Measurements from ENCODE around the gene GTPBP2.
A peak's percentile ranks its signal among the peaks of the same experiment; 100 is the strongest.

The GTPBP2 gene

GRCh38 chr6:43627008-43627825 is 1.8 kb downstream of the GTPBP2 start:
- H3K9me3 Mint-ChIP-seq = no peaks in the 10 kb centered on the region
- DNase-seq (ENCODE audit: low spot score in 2 of 2) (no peak), ATAC-seq (replicated peaks; ENCODE audit: extremely low read depth, poor library complexity, severe bottlenecking) (no peak)
- H3K36me3 Mint-ChIP-seq (ENCODE audit: insufficient read depth) = peaks cover 21% of the 10 kb centered on the region
- H3K4me3 Mint-ChIP-seq = peak overlapping the region; percentile 97
- H3K27me3 Mint-ChIP-seq = no peaks in the 10 kb centered on the region
- peak overlapping the region; percentile 52 for H3K27ac Mint-ChIP-seq (ENCODE audit: low read depth)
- H3K4me1 Mint-ChIP-seq = peaks cover 30% of the 10 kb centered on the region

- Mint-ChIP-seq H3K4me3 (no peak overlapping the region), H3K4me1 (peaks cover 30% of the 10 kb centered on the region), H3K36me3 (ENCODE audit: insufficient read depth) (peaks cover 25% of the 10 kb centered on the region), H3K9me3 (no peaks in the 10 kb centered on the region), H3K27me3 (no peaks in the 10 kb centered on the region), H3K27ac (ENCODE audit: low read depth) (no peak overlapping the region)
- no peak for ATAC-seq (replicated peaks; ENCODE audit: extremely low read depth, poor library complexity, severe bottlenecking)
- DNase-seq (ENCODE audit: low spot score in 2 of 2) = no peak
Measured at GRCh38 chr6:43625393-43625992, 3.6 kb downstream of the GTPBP2 start.

- H3K36me3 Mint-ChIP-seq (ENCODE audit: insufficient read depth) = peaks cover 25% of the 10 kb centered on the region
- no peaks in the 10 kb centered on the region for H3K9me3 Mint-ChIP-seq
- H3K27me3 Mint-ChIP-seq = no peaks in the 10 kb centered on the region
- no peak overlapping the region for H3K4me3 Mint-ChIP-seq
- ATAC-seq (replicated peaks; ENCODE audit: extremely low read depth, poor library complexity, severe bottlenecking) = no peak
- peaks cover 30% of the 10 kb centered on the region for H3K4me1 Mint-ChIP-seq
- no peak overlapping the region for H3K27ac Mint-ChIP-seq (ENCODE audit: low read depth)
- no peak for DNase-seq (ENCODE audit: low spot score in 2 of 2)
Measured at GRCh38 chr6:43624786-43625288, 4.2 kb downstream of the GTPBP2 start.

- H3K4me3 Mint-ChIP-seq = no peak overlapping the region
- H3K9me3 Mint-ChIP-seq = no peaks in the 10 kb centered on the region
- H3K36me3 Mint-ChIP-seq (ENCODE audit: insufficient read depth) = peaks cover 19% of the 10 kb centered on the region
- ATAC-seq (replicated peaks; ENCODE audit: extremely low read depth, poor library complexity, severe bottlenecking) = no peak
- no peaks in the 10 kb centered on the region for H3K27me3 Mint-ChIP-seq
- no peak overlapping the region for H3K27ac Mint-ChIP-seq (ENCODE audit: low read depth)
- DNase-seq (ENCODE audit: low spot score in 2 of 2) = no peak
- H3K4me1 Mint-ChIP-seq = peaks cover 25% of the 10 kb centered on the region
Measured at GRCh38 chr6:43623880-43624785, 4.9 kb downstream of the GTPBP2 start.

- Mint-ChIP-seq H3K36me3 (ENCODE audit: insufficient read depth) (peaks cover 20% of the 10 kb centered on the region), H3K27ac (ENCODE audit: low read depth) (no peak overlapping the region)
- no peak for ATAC-seq (replicated peaks; ENCODE audit: extremely low read depth, poor library complexity, severe bottlenecking)
Measured at GRCh38 chr6:43622541-43622940, 6.5 kb downstream of the GTPBP2 start.

GRCh38 chr6:43621836-43622180 is 7.3 kb downstream of the GTPBP2 start:
- DNase-seq (ENCODE audit: low spot score in 2 of 2) (no peak), ATAC-seq (replicated peaks; ENCODE audit: extremely low read depth, poor library complexity, severe bottlenecking) (no peak)
- peaks cover 7% of the 10 kb centered on the region for H3K4me1 Mint-ChIP-seq
- no peak overlapping the region for H3K27ac Mint-ChIP-seq (ENCODE audit: low read depth)
- H3K27me3 Mint-ChIP-seq = no peaks in the 10 kb centered on the region
- no peaks in the 10 kb centered on the region for H3K9me3 Mint-ChIP-seq
- H3K36me3 Mint-ChIP-seq (ENCODE audit: insufficient read depth) = peaks cover 20% of the 10 kb centered on the region
- H3K4me3 Mint-ChIP-seq = peak overlapping the region; percentile 3

More at GRCh38 chr6:43622541-43622940, 6.5 kb downstream of the GTPBP2 start:
- DNase-seq (ENCODE audit: low spot score in 2 of 2) = no peak
- Mint-ChIP-seq H3K4me1 (peaks cover 14% of the 10 kb centered on the region), H3K4me3 (peak overlapping the region; percentile 3), H3K9me3 (no peaks in the 10 kb centered on the region), H3K27me3 (no peaks in the 10 kb centered on the region)

- Mint-ChIP-seq H3K27me3 (no peaks in the 10 kb centered on the region), H3K4me1 (peaks cover 1% of the 10 kb centered on the region), H3K27ac (ENCODE audit: low read depth) (no peak overlapping the region), H3K9me3 (no peaks in the 10 kb centered on the region), H3K4me3 (no peak overlapping the region), H3K36me3 (ENCODE audit: insufficient read depth) (peaks cover 18% of the 10 kb centered on the region)
- DNase-seq (ENCODE audit: low spot score in 2 of 2) (no peak), ATAC-seq (replicated peaks; ENCODE audit: extremely low read depth, poor library complexity, severe bottlenecking) (no peak)
Measured at GRCh38 chr6:43621078-43621835, 7.8 kb downstream of the GTPBP2 start.

- Mint-ChIP-seq H3K27me3 (no peaks in the 10 kb centered on the region), H3K4me1 (no peaks in the 10 kb centered on the region), H3K9me3 (no peaks in the 10 kb centered on the region), H3K27ac (ENCODE audit: low read depth) (peak overlapping the region; percentile 19), H3K36me3 (ENCODE audit: insufficient read depth) (peaks cover 15% of the 10 kb centered on the region), H3K4me3 (no peak overlapping the region)
- ATAC-seq (replicated peaks; ENCODE audit: extremely low read depth, poor library complexity, severe bottlenecking) (no peak), DNase-seq (ENCODE audit: low spot score in 2 of 2) (no peak)
Measured at GRCh38 chr6:43616725-43617472, 12.2 kb downstream of the GTPBP2 start.

GRCh38 chr6:43614396-43614730 is 14.7 kb downstream of the GTPBP2 start:
- Mint-ChIP-seq H3K36me3 (ENCODE audit: insufficient read depth) (peaks cover 16% of the 10 kb centered on the region), H3K9me3 (no peaks in the 10 kb centered on the region), H3K4me3 (no peak overlapping the region), H3K4me1 (no peaks in the 10 kb centered on the region), H3K27ac (ENCODE audit: low read depth) (no peak overlapping the region), H3K27me3 (no peaks in the 10 kb centered on the region)
- DNase-seq (ENCODE audit: low spot score in 2 of 2) (no peak), ATAC-seq (replicated peaks; ENCODE audit: extremely low read depth, poor library complexity, severe bottlenecking) (no peak)

- DNase-seq (ENCODE audit: low spot score in 2 of 2) (no peak), ATAC-seq (replicated peaks; ENCODE audit: extremely low read depth, poor library complexity, severe bottlenecking) (no peak)
- Mint-ChIP-seq H3K27ac (ENCODE audit: low read depth) (peak overlapping the region; percentile 56), H3K27me3 (no peaks in the 10 kb centered on the region), H3K36me3 (ENCODE audit: insufficient read depth) (peaks cover 17% of the 10 kb centered on the region), H3K4me3 (no peak overlapping the region), H3K9me3 (no peaks in the 10 kb centered on the region), H3K4me1 (no peaks in the 10 kb centered on the region)
Measured at GRCh38 chr6:43613721-43614395, 15.2 kb downstream of the GTPBP2 start.

GRCh38 chr6:43610431-43610830 is 18.6 kb downstream of the GTPBP2 start:
- no peak overlapping the region for H3K4me3 Mint-ChIP-seq
- no peaks in the 10 kb centered on the region for H3K27me3 Mint-ChIP-seq
- peaks cover 5% of the 10 kb centered on the region for H3K4me1 Mint-ChIP-seq
- peak overlapping the region; percentile 65 for H3K27ac Mint-ChIP-seq (ENCODE audit: low read depth)
- no peak for ATAC-seq (replicated peaks; ENCODE audit: extremely low read depth, poor library complexity, severe bottlenecking)
- no peak for DNase-seq (ENCODE audit: low spot score in 2 of 2)
- no peaks in the 10 kb centered on the region for H3K9me3 Mint-ChIP-seq
- H3K36me3 Mint-ChIP-seq (ENCODE audit: insufficient read depth) = peaks cover 28% of the 10 kb centered on the region
